Activated naive CD4-positive, alpha-beta T cell treated with anti-CD3 and anti-CD28 coated beads for 36 hours (primary cell): ENCODE measurements around the gene PPTC7. TPM values are rescaled to one million over a fixed set of nuclear protein-coding genes. Genes with fewer than 3 reads are reported as not detected.
"Not testable (repeated sequence)": the region's sequence is repeated elsewhere in the genome, so short reads cannot be mapped to it uniquely, and the experiment has no call there.

Experiments used
- CTCF ChIA-PET: fragments of 350-600 bp; sonication (Branson Sonifier 250); formaldehyde crosslinking; loops from one replicate; lab custom pipeline; 2021; ENCODE audit warnings: antibody characterized with exemption; lab: Charles Lee
- DNase-seq: peaks from one replicate; pipeline ENCODE4 v3.0.0-alpha.2; 2020
- H3K27ac Mint-ChIP-seq: one replicate; pipeline ENCODE4 v1.8.0; 2021; ENCODE audit warnings: mild to moderate bottlenecking, mixed read lengths
- H3K27me3 Mint-ChIP-seq: one replicate; pipeline ENCODE4 v1.8.0; 2021; ENCODE audit warnings: low read depth, mixed read lengths
- H3K36me3 Mint-ChIP-seq: one replicate; pipeline ENCODE4 v1.8.0; 2021; ENCODE audit warnings: low read depth, mixed read lengths
- H3K4me1 Mint-ChIP-seq: one replicate; pipeline ENCODE4 v1.8.0; 2021; ENCODE audit warnings: low read depth, mixed read lengths
- H3K4me3 Mint-ChIP-seq: one replicate; pipeline ENCODE4 v1.8.0; 2021; ENCODE audit warnings: mild to moderate bottlenecking, moderate library complexity, mixed read lengths
- H3K9me3 Mint-ChIP-seq: one replicate; pipeline ENCODE4 v1.8.0; 2021; ENCODE audit warnings: mixed read lengths
- intact Hi-C: fragments of 100-400 bp; cut with micrococcal nuclease; formaldehyde crosslinking; loops from one replicate; pipeline ENCODE4 v1.15.1; 2023
- total RNA-seq, 2 experiments: library from RNA; stranded (reverse); gene quantifications; one replicate each; pipeline ENCODE4 v1.2.3, GENCODE V29; 2021

PPTC7 gene
- total RNA-seq, 2 experiments from 2014 or later = 41.1 to 43.2 TPM

GRCh38 chr12:110557300-110557699 is 25.8 kb downstream of the PPTC7 start:
- CTCF ChIA-PET = interaction anchor here (0.7 kb wide), 1 partner anchor 44 kb away, joined by 3 read pairs; no protein-coding TSS in a partner anchor
- intact Hi-C loops = no loop called here
- Mint-ChIP-seq H3K36me3 (peaks cover 16% of the 10 kb centered on the region), H3K27me3 (no peaks in the 10 kb centered on the region), H3K9me3 (peaks cover 7% of the 10 kb centered on the region), H3K27ac (no peak overlapping the region), H3K4me3 (no peak overlapping the region), H3K4me1 (peaks cover 66% of the 10 kb centered on the region)
- DNase-seq = no peak

GRCh38 chr12:110556705-110557104 is 26.4 kb downstream of the PPTC7 start:
- CTCF ChIA-PET = interaction anchor here (0.7 kb wide), 1 partner anchor 45 kb away, joined by 3 read pairs; no protein-coding TSS in a partner anchor
- Mint-ChIP-seq H3K36me3 (peaks cover 17% of the 10 kb centered on the region), H3K4me3 (no peak overlapping the region), H3K9me3 (peaks cover 7% of the 10 kb centered on the region), H3K27me3 (no peaks in the 10 kb centered on the region), H3K27ac (no peak overlapping the region), H3K4me1 (peaks cover 67% of the 10 kb centered on the region)
- intact Hi-C loops = no loop called here
- no peak for DNase-seq

- intact Hi-C loops = no loop called here
- CTCF ChIA-PET = interaction anchor here (7.6 kb wide), 1 partner anchor 45 kb away, joined by 126 read pairs; no protein-coding TSS in a partner anchor
Measured at GRCh38 chr12:110555577-110556406, 27.3 kb downstream of the PPTC7 start.

GRCh38 chr12:110554184-110554583 is 28.9 kb downstream of the PPTC7 start:
- DNase-seq = no peak
- intact Hi-C loops = loop anchor here (5.0 kb wide), 1 partner anchor 87 kb away; the partner anchor contains the start of genes FAM216A and GPN3
- peaks cover 60% of the 10 kb centered on the region for H3K4me1 Mint-ChIP-seq
- peaks cover 7% of the 10 kb centered on the region for H3K9me3 Mint-ChIP-seq
- CTCF ChIA-PET = interaction anchor here (0.6 to 7.6 kb wide), 8 partner anchors 9 to 770 kb away, joined by 3 to 126 read pairs (median 4); no protein-coding TSS in a partner anchor
- peaks cover 29% of the 10 kb centered on the region for H3K36me3 Mint-ChIP-seq
- H3K27ac Mint-ChIP-seq = no peak overlapping the region
- no peaks in the 10 kb centered on the region for H3K27me3 Mint-ChIP-seq
- H3K4me3 Mint-ChIP-seq = no peak overlapping the region

More at GRCh38 chr12:110555577-110556406, 27.3 kb downstream of the PPTC7 start:
- H3K27ac Mint-ChIP-seq = no peak overlapping the region
- H3K9me3 Mint-ChIP-seq = peaks cover 7% of the 10 kb centered on the region
- peaks cover 60% of the 10 kb centered on the region for H3K4me1 Mint-ChIP-seq
- peaks cover 22% of the 10 kb centered on the region for H3K36me3 Mint-ChIP-seq
- no peak overlapping the region for H3K4me3 Mint-ChIP-seq
- DNase-seq = no peak
- no peaks in the 10 kb centered on the region for H3K27me3 Mint-ChIP-seq

- CTCF ChIA-PET = interaction anchor here (1.2 to 7.6 kb wide), 4 partner anchors 8 to 49 kb away, joined by 3 to 126 read pairs (median 6); no protein-coding TSS in a partner anchor
- intact Hi-C loops = loop anchor here (5.0 kb wide), 1 partner anchor 84 kb away; the partner anchor contains the start of genes FAM216A and GPN3
- Mint-ChIP-seq H3K27me3 (no peaks in the 10 kb centered on the region), H3K4me3 (no peak overlapping the region), H3K36me3 (peaks cover 24% of the 10 kb centered on the region), H3K9me3 (no peaks in the 10 kb centered on the region), H3K27ac (no peak overlapping the region), H3K4me1 (peaks cover 44% of the 10 kb centered on the region)
- no peak for DNase-seq
Measured at GRCh38 chr12:110550981-110551380, 32.1 kb downstream of the PPTC7 start.

GRCh38 chr12:110549716-110550115 is 33.4 kb downstream of the PPTC7 start:
- CTCF ChIA-PET = interaction anchor here (0.6 to 7.6 kb wide), 4 partner anchors 16 to 55 kb away, joined by 3 to 126 read pairs (median 5); no protein-coding TSS in a partner anchor
- no peak overlapping the region for H3K27ac Mint-ChIP-seq
- no peak overlapping the region for H3K4me3 Mint-ChIP-seq
- H3K27me3 Mint-ChIP-seq = no peaks in the 10 kb centered on the region
- H3K36me3 Mint-ChIP-seq = peaks cover 30% of the 10 kb centered on the region
- no peaks in the 10 kb centered on the region for H3K9me3 Mint-ChIP-seq
- intact Hi-C loops = loop anchor here (5.0 kb wide), 1 partner anchor 82 kb away; the partner anchor contains the start of genes FAM216A and GPN3
- peaks cover 39% of the 10 kb centered on the region for H3K4me1 Mint-ChIP-seq
- no peak for DNase-seq

GRCh38 chr12:110548678-110549077 is 34.4 kb downstream of the PPTC7 start:
- H3K4me1 Mint-ChIP-seq = peaks cover 38% of the 10 kb centered on the region
- no peak overlapping the region for H3K4me3 Mint-ChIP-seq
- intact Hi-C loops = no loop called here
- CTCF ChIA-PET = interaction anchor here (1.6 to 7.6 kb wide), 3 partner anchors 36 to 56 kb away, joined by 5 to 126 read pairs (median 7); no protein-coding TSS in a partner anchor
- H3K36me3 Mint-ChIP-seq = peaks cover 32% of the 10 kb centered on the region
- DNase-seq = no peak
- H3K27ac Mint-ChIP-seq = no peak overlapping the region
- no peaks in the 10 kb centered on the region for H3K9me3 Mint-ChIP-seq
- H3K27me3 Mint-ChIP-seq = no peaks in the 10 kb centered on the region

- intact Hi-C loops = no loop called here
- H3K27me3 Mint-ChIP-seq = no peaks in the 10 kb centered on the region
- H3K4me3 Mint-ChIP-seq = no peak overlapping the region
- H3K9me3 Mint-ChIP-seq = no peaks in the 10 kb centered on the region
- CTCF ChIA-PET = interaction anchor here (1.1 kb wide), 1 partner anchor 18 kb away, joined by 3 read pairs; no protein-coding TSS in a partner anchor
- H3K36me3 Mint-ChIP-seq = peaks cover 43% of the 10 kb centered on the region
- H3K27ac Mint-ChIP-seq = no peak overlapping the region
- no peak for DNase-seq
- H3K4me1 Mint-ChIP-seq = peaks cover 46% of the 10 kb centered on the region
Measured at GRCh38 chr12:110547090-110547489, 36.0 kb downstream of the PPTC7 start.

GRCh38 chr12:110546339-110546738 is 36.8 kb downstream of the PPTC7 start:
- Mint-ChIP-seq H3K4me1 (peaks cover 44% of the 10 kb centered on the region), H3K9me3 (no peaks in the 10 kb centered on the region), H3K27ac (no peak overlapping the region), H3K4me3 (no peak overlapping the region), H3K36me3 (peaks cover 40% of the 10 kb centered on the region), H3K27me3 (no peaks in the 10 kb centered on the region)
- intact Hi-C loops = no loop called here
- CTCF ChIA-PET = interaction anchor here (0.9 to 1.1 kb wide), 2 partner anchors 18 to 33 kb away, joined by 3 to 4 read pairs; no protein-coding TSS in a partner anchor
- DNase-seq = no peak

GRCh38 chr12:110545812-110546211 is 37.3 kb downstream of the PPTC7 start:
- H3K27me3 Mint-ChIP-seq = no peaks in the 10 kb centered on the region
- CTCF ChIA-PET = interaction anchor here (0.9 to 1.1 kb wide), 3 partner anchors 17 to 56 kb away, joined by 3 to 4 read pairs (median 3); no protein-coding TSS in a partner anchor
- H3K4me3 Mint-ChIP-seq = no peak overlapping the region
- intact Hi-C loops = no loop called here
- DNase-seq = no peak
- peak overlapping the region; percentile 6 for H3K27ac Mint-ChIP-seq
- peaks cover 42% of the 10 kb centered on the region for H3K4me1 Mint-ChIP-seq
- no peaks in the 10 kb centered on the region for H3K9me3 Mint-ChIP-seq
- H3K36me3 Mint-ChIP-seq = peaks cover 39% of the 10 kb centered on the region

- H3K4me3 Mint-ChIP-seq, DNase-seq, H3K27me3 Mint-ChIP-seq, intact Hi-C loops, H3K9me3 Mint-ChIP-seq: not testable (repeated sequence)
- Mint-ChIP-seq H3K36me3 (peaks cover 37% of the 10 kb centered on the region), H3K27ac (peak overlapping the region; percentile 6), H3K4me1 (peaks cover 38% of the 10 kb centered on the region)
- CTCF ChIA-PET = interaction anchor here (0.7 to 1.0 kb wide), 3 partner anchors 32 to 1495 kb away, joined by 3 to 4 read pairs (median 3); no protein-coding TSS in a partner anchor
Measured at GRCh38 chr12:110545259-110545658, 37.9 kb downstream of the PPTC7 start.

GRCh38 chr12:110543965-110544364 is 39.2 kb downstream of the PPTC7 start:
- no peak for DNase-seq
- peaks cover 40% of the 10 kb centered on the region for H3K4me1 Mint-ChIP-seq
- peaks cover 40% of the 10 kb centered on the region for H3K36me3 Mint-ChIP-seq
- no peak overlapping the region for H3K4me3 Mint-ChIP-seq
- CTCF ChIA-PET = interaction anchor here (1.0 to 1.6 kb wide), 3 partner anchors 51 to 61 kb away, joined by 3 to 8 read pairs (median 4); no protein-coding TSS in a partner anchor
- no peak overlapping the region for H3K27ac Mint-ChIP-seq
- H3K27me3 Mint-ChIP-seq = no peaks in the 10 kb centered on the region
- intact Hi-C loops = no loop called here
- H3K9me3 Mint-ChIP-seq = no peaks in the 10 kb centered on the region
